Measurements from ENCODE around the gene C6orf52. TPM values are rescaled to one million over a fixed set of nuclear protein-coding genes. Genes with fewer than 3 reads are reported as not detected.

The C6orf52 gene
- polyA plus RNA-seq, 1 of the 3 experiments (the other 2 are of a cell fraction), result 1.4 TPM

GRCh38 chr6:10644225-10644624 lies 50.2 kb downstream of the C6orf52 start (continued):
- TF ChIP-seq REST (IDR thresholded peaks at IDR 0.05; ENCODE audit: low read depth, low read length), result no peak
- no peak for TF ChIP-seq USF2 (IDR thresholded peaks at IDR 0.05; ENCODE audit: borderline replicate concordance, low read depth, low read length)
- TF ChIP-seq YY1 (IDR thresholded peaks at IDR 0.05; ENCODE audit: low read depth), result no peak
- TF ChIP-seq TAF1 (IDR thresholded peaks at IDR 0.05; ENCODE audit: borderline replicate concordance, low read depth, low read length), result no peak
- TF ChIP-seq TEAD4 (IDR thresholded peaks at IDR 0.05; ENCODE audit: borderline replicate concordance, insufficient read depth), result no peak
- no peak for TF ChIP-seq FOXJ3 (CRISPR knock-in tag; IDR thresholded peaks at IDR 0.05)
- no peak for TF ChIP-seq CTCF (IDR thresholded peaks at IDR 0.05)
- no peak for TF ChIP-seq MAX (IDR thresholded peaks at IDR 0.05; ENCODE audit: low read depth)
- no peak for TF ChIP-seq PBX3 (IDR thresholded peaks at IDR 0.05)
- no peak for TF ChIP-seq FOXM1 (IDR thresholded peaks at IDR 0.05; ENCODE audit: low read depth)

GRCh38 chr6:10643201-10643651 lies 51.2 kb downstream of the C6orf52 start:
- Histone ChIP-seq H3K79me2 (ENCODE audit: insufficient read depth) (no peaks in the 10 kb centered on the region), H4K20me1 (ENCODE audit: insufficient read depth) (no peaks in the 10 kb centered on the region), H3K4me2 (no peak overlapping the region), H3K9ac (no peak overlapping the region), H3K9me2 (no peaks in the 10 kb centered on the region), H3F3A (replicated peaks; ENCODE audit: insufficient read depth) (no peaks in the 10 kb centered on the region), H2AFZ (ENCODE audit: low read depth) (no peak overlapping the region), H3K27ac (ENCODE audit: low read depth in 2 of 2, low read length in 1 of 2) (no peak overlapping the region), H3K36me3 (replicated peaks in 1 of 2; ENCODE audit: control insufficient read depth in 1 of 2, insufficient read depth in 2 of 2, low read length in 1 of 2) (peaks cover 0 to 4% of the 10 kb centered on the region in 2 experiments), H3K4me1 (ENCODE audit: control insufficient read depth in 1 of 2, insufficient read depth in 2 of 2, low read depth in 1 of 2, low read length in 1 of 2) (no peaks in the 10 kb centered on the region), H3K9me3 (no peaks in the 10 kb centered on the region), H3K4me3 (ENCODE audit: low read depth in 2 of 2, low read length in 1 of 2) (no peak overlapping the region), H3K27me3 (ENCODE audit: insufficient read depth) (no peaks in the 10 kb centered on the region)
- ChIA-PET CTCF (no interaction called here), POLR2A (no interaction called here)
- DNase-seq, result no peak
- 64% methylated on average over 3 of the region's 3 CpGs for WGBS (ENCODE audit: low lambda C conversion rate)
- TF ChIP-seq CHD2 (IDR thresholded peaks at IDR 0.05; ENCODE audit: low read length, partially characterized antibody) (no peak), POLR2AphosphoS5 (IDR thresholded peaks at IDR 0.05; ENCODE audit: low read depth, low read length) (no peak), SMC3 (IDR thresholded peaks at IDR 0.05; ENCODE audit: low read depth, low read length) (no peak), MEF2A (IDR thresholded peaks at IDR 0.05; ENCODE audit: borderline replicate concordance, low read depth) (no peak), EP300 (IDR thresholded peaks at IDR 0.05; ENCODE audit: borderline replicate concordance in 1 of 2, low read depth in 1 of 2, low read length in 1 of 2) (no peak), RXRA (IDR thresholded peaks at IDR 0.05; ENCODE audit: borderline replicate concordance, low read depth) (no peak), ZBTB33 (IDR thresholded peaks at IDR 0.05; ENCODE audit: borderline replicate concordance, low read depth) (no peak), ELF1 (IDR thresholded peaks at IDR 0.05) (no peak), CTCF (IDR thresholded peaks at IDR 0.05) (no peak), RCOR1 (IDR thresholded peaks at IDR 0.05; ENCODE audit: low read length) (no peak), YY1 (IDR thresholded peaks at IDR 0.05; ENCODE audit: low read depth) (no peak), FOXM1 (IDR thresholded peaks at IDR 0.05; ENCODE audit: low read depth) (no peak)
